Gastroesophageal sphincter (tissue), 3 donors: ENCODE results near the gene NKIRAS2.

Experiments used
- CTCF ChIP-seq, 4 experiments: fragments of 200-600 bp in 2 of 4; fragments of 450-650 bp in 2 of 4; sonication (generic) in 1 of 4; IDR thresholded peaks; one replicate each; pipeline ENCODE4 v1.5.1; 2017 to 2019; ENCODE audit warnings: antibody characterized with exemption in 4 of 4, mild to moderate bottlenecking in 2 of 4, moderate library complexity in 2 of 4
- EP300 ChIP-seq: sonication (generic); formaldehyde crosslinking; IDR thresholded peaks from one replicate; pipeline ENCODE4 v1.6.1; 2017; ENCODE audit warnings: antibody characterized with exemption, mild to moderate bottlenecking
- POLR2A ChIP-seq, 2 donors: fragments of 450-650 bp; IDR thresholded peaks; one replicate each; pipeline ENCODE4 v1.6.1; 2017; ENCODE audit warnings: antibody characterized with exemption in 2 of 2, mild to moderate bottlenecking in 2 of 2, moderate library complexity in 1 of 2
- POLR2AphosphoS5 ChIP-seq: sonication (generic); formaldehyde crosslinking; IDR thresholded peaks from one replicate; pipeline ENCODE4 v1.6.1; 2017; ENCODE audit warnings: antibody characterized with exemption

GRCh38 chr17:41989702-41990419 lies 30.0 kb upstream of the NKIRAS2 start:
- no peak for TF ChIP-seq POLR2AphosphoS5
- TF ChIP-seq EP300, result no peak
- TF ChIP-seq CTCF (IDR thresholded peaks at IDR 0.05), result no peak
- TF ChIP-seq POLR2A (IDR thresholded peaks at IDR 0.05), result no peak
